ENCODE data around the gene AP5S1.

AP5S1 gene

DNA sequence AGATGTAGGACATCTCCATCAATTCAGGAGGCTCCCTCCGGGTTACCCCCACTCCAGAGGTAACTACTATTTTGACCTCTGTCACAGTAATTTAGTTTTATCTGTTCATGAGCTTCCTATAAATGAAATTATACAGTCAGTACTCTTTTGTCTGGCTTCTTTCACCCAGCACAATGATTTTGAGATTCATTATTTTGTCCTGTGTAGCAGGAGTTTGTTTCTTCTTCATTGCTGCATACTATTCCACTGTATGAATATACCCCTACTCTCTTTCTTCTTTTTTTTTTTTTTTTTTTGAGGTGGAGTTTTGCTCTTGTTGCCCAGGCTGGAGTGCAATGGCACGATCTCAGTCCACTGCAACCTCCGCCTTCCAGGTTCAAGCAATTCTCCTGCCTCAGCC lies 11.8 kb upstream of the AP5S1 start:
- Histone ChIP-seq H3K36me3 (replicated peaks; ENCODE audit: low read depth, low read length) (peaks cover 19% of the 10 kb centered on the region), H3K4me1 (ENCODE audit: low read length) (peaks cover 5% of the 10 kb centered on the region; the same call in 1 of the 2 replicates), H3K27ac (ENCODE audit: low read length) (no peak overlapping the region), H2AFZ (ENCODE audit: low read depth, low read length) (no peak overlapping the region), H4K20me1 (ENCODE audit: insufficient read depth, low read length) (no peaks in the 10 kb centered on the region), H3K4me3 (ENCODE audit: low read length) (no peak overlapping the region), H3K9me3 (ENCODE audit: insufficient read depth, low read length) (no peaks in the 10 kb centered on the region), H3K4me2 (ENCODE audit: low read length) (no peak overlapping the region), H3K9ac (ENCODE audit: low read length) (no peak overlapping the region), H3K27me3 (ENCODE audit: low read depth, low read length) (no peaks in the 10 kb centered on the region), H3K79me2 (ENCODE audit: low read length) (no peaks in the 10 kb centered on the region)
- TF ChIP-seq EZH2phosphoT487 (IDR thresholded peaks at IDR 0.05; ENCODE audit: low read depth) = no peak
- TF ChIP-seq, protein P1, sequence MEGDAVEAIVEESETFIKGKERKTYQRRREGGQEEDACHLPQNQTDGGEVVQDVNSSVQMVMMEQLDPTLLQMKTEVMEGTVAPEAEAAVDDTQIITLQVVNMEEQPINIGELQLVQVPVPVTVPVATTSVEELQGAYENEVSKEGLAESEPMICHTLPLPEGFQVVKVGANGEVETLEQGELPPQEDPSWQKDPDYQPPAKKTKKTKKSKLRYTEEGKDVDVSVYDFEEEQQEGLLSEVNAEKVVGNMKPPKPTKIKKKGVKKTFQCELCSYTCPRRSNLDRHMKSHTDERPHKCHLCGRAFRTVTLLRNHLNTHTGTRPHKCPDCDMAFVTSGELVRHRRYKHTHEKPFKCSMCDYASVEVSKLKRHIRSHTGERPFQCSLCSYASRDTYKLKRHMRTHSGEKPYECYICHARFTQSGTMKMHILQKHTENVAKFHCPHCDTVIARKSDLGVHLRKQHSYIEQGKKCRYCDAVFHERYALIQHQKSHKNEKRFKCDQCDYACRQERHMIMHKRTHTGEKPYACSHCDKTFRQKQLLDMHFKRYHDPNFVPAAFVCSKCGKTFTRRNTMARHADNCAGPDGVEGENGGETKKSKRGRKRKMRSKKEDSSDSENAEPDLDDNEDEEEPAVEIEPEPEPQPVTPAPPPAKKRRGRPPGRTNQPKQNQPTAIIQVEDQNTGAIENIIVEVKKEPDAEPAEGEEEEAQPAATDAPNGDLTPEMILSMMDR (IDR thresholded peaks at IDR 0.05; ENCODE audit: low read depth, low read length) = no peak

GRCh38 chr20:3811467-3812258 lies 8.7 kb upstream of the AP5S1 start:
- peak overlapping the region; percentile 40 for H3K4me2 ChIP-seq (ENCODE audit: low read length)
- no peak for TF ChIP-seq EZH2phosphoT487 (IDR thresholded peaks at IDR 0.05; ENCODE audit: low read depth)
- TF ChIP-seq, protein P1 (IDR thresholded peaks at IDR 0.05; ENCODE audit: low read depth, low read length) = no peak
- H3K27ac ChIP-seq (ENCODE audit: low read length) = no peak overlapping the region
- peaks cover 9% of the 10 kb centered on the region; the same call in 1 of the 2 replicates for H3K27me3 ChIP-seq (ENCODE audit: low read depth, low read length)
- no peaks in the 10 kb centered on the region for H3K79me2 ChIP-seq (ENCODE audit: low read length)
- peaks cover 5% of the 10 kb centered on the region; the same call in 1 of the 2 replicates for H3K4me1 ChIP-seq (ENCODE audit: low read length)
- peak overlapping the region; percentile 43; the same call in 1 of the 2 replicates for H2AFZ ChIP-seq (ENCODE audit: low read depth, low read length)
- H3K9me3 ChIP-seq (ENCODE audit: insufficient read depth, low read length) = no peaks in the 10 kb centered on the region
- no peak overlapping the region for H3K9ac ChIP-seq (ENCODE audit: low read length)
- H4K20me1 ChIP-seq (ENCODE audit: insufficient read depth, low read length) = no peaks in the 10 kb centered on the region
- H3K36me3 ChIP-seq (replicated peaks; ENCODE audit: low read depth, low read length) = no peaks in the 10 kb centered on the region
- peak overlapping the region; percentile 24 for H3K4me3 ChIP-seq (ENCODE audit: low read length)

DNA sequence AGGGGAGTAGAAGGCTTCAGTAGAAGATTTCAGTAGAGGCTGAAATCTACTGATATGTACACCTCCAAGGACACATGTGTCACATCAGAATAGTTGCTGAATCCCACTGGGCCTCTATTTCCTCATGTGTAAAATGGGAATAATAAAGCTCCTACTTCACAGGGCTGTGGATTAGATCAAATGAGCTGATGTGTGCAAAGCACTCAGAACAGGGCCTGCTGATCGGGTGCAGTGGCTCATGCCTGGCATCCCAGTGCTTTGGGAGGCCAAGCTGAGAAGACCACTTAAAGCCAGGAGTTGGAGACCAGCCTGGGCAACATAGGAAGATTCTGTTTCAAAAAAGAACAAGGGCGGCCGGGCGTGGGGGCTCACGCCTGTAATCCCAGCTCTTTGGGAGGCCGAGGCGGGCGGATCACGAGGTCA lies 8.1 kb upstream of the AP5S1 start:
- no peak overlapping the region for H3K27ac ChIP-seq (ENCODE audit: low read length)
- H3K4me2 ChIP-seq (ENCODE audit: low read length) = no peak overlapping the region
- H3K9ac ChIP-seq (ENCODE audit: low read length) = no peak overlapping the region
- H3K9me3 ChIP-seq (ENCODE audit: insufficient read depth, low read length) = no peaks in the 10 kb centered on the region
- no peaks in the 10 kb centered on the region for H3K36me3 ChIP-seq (replicated peaks; ENCODE audit: low read depth, low read length)
- H3K27me3 ChIP-seq (ENCODE audit: low read depth, low read length) = peaks cover 9% of the 10 kb centered on the region; the same call in 1 of the 2 replicates
- no peaks in the 10 kb centered on the region for H3K79me2 ChIP-seq (ENCODE audit: low read length)
- no peak overlapping the region for H2AFZ ChIP-seq (ENCODE audit: low read depth, low read length)
- no peaks in the 10 kb centered on the region for H4K20me1 ChIP-seq (ENCODE audit: insufficient read depth, low read length)
- H3K4me1 ChIP-seq (ENCODE audit: low read length) = peaks cover 5% of the 10 kb centered on the region; the same call in 1 of the 2 replicates
- no peak overlapping the region for H3K4me3 ChIP-seq (ENCODE audit: low read length)
- TF ChIP-seq, protein P1 (IDR thresholded peaks at IDR 0.05; ENCODE audit: low read depth, low read length) = no peak
- no peak for TF ChIP-seq EZH2phosphoT487 (IDR thresholded peaks at IDR 0.05; ENCODE audit: low read depth)

GRCh38 chr20:3812975-3813847 lies 7.1 kb upstream of the AP5S1 start:
- Histone ChIP-seq H2AFZ (ENCODE audit: low read depth, low read length) (no peak overlapping the region), H3K4me3 (ENCODE audit: low read length) (no peak overlapping the region), H3K79me2 (ENCODE audit: low read length) (no peaks in the 10 kb centered on the region), H3K4me2 (ENCODE audit: low read length) (no peak overlapping the region), H3K36me3 (replicated peaks; ENCODE audit: low read depth, low read length) (no peaks in the 10 kb centered on the region), H3K27me3 (ENCODE audit: low read depth, low read length) (peaks cover 9% of the 10 kb centered on the region; the same call in 1 of the 2 replicates), H4K20me1 (ENCODE audit: insufficient read depth, low read length) (no peaks in the 10 kb centered on the region), H3K4me1 (ENCODE audit: low read length) (peaks cover 5% of the 10 kb centered on the region; the same call in 1 of the 2 replicates), H3K9ac (ENCODE audit: low read length) (no peak overlapping the region), H3K27ac (ENCODE audit: low read length) (no peak overlapping the region), H3K9me3 (ENCODE audit: insufficient read depth, low read length) (no peaks in the 10 kb centered on the region)
- TF ChIP-seq, protein P1 (IDR thresholded peaks at IDR 0.05; ENCODE audit: low read depth, low read length) = no peak
- no peak for TF ChIP-seq EZH2phosphoT487 (IDR thresholded peaks at IDR 0.05; ENCODE audit: low read depth)
